Lung (tissue), 12 donors: ENCODE results near the gene EIF5AL1. TPM values are rescaled to one million over a fixed set of nuclear protein-coding genes. Genes with fewer than 3 reads are reported as not detected.
A peak's percentile ranks its signal among the peaks of the same experiment; 100 is the strongest.
"Not testable (repeated sequence)": the region's sequence is repeated elsewhere in the genome, so short reads cannot be mapped to it uniquely, and the experiment has no call there.

Experiments used
- ATAC-seq: fragments of 200-7000 bp; cut with Tn5 transposase; one replicate; pipeline ENCODE4 v1.9.1; 2020; ENCODE audit warnings: moderate number of reproducible peaks; ENCODE audit not compliant: insufficient read depth, low FRiP score
- DNase-seq, 3 donors: peaks; one replicate each; pipeline ENCODE4 v3.0.0-alpha.2; 2013 to 2017
- H3K27ac ChIP-seq, 2 donors: one replicate each; pipeline ENCODE4 v1.5.1; 2013; ENCODE audit warnings: mild to moderate bottlenecking in 2 of 2, moderate library complexity in 2 of 2, control low read depth in 1 of 2, inconsistent platforms in 1 of 2, low read depth in 1 of 2, low read length in 1 of 2
- H3K27me3 ChIP-seq, 3 donors: one replicate each; pipeline ENCODE4 v1.5.1; 2013; ENCODE audit warnings: low read length in 2 of 3; ENCODE audit not compliant: control insufficient read depth in 3 of 3, insufficient read depth in 3 of 3
- H3K36me3 ChIP-seq, 4 donors: one replicate each; pipeline ENCODE4 v1.5.1; 2013; ENCODE audit warnings: low read length in 4 of 4, mild to moderate bottlenecking in 1 of 4, moderate library complexity in 1 of 4; ENCODE audit not compliant: control insufficient read depth in 4 of 4, insufficient read depth in 4 of 4
- H3K4me1 ChIP-seq, 5 donors: one replicate each; pipeline ENCODE4 v1.5.1; 2013; ENCODE audit warnings: low read length in 5 of 5, mild to moderate bottlenecking in 2 of 5, moderate library complexity in 1 of 5; ENCODE audit not compliant: control insufficient read depth in 5 of 5, insufficient read depth in 5 of 5
- H3K4me3 ChIP-seq: one replicate; pipeline ENCODE4 v1.5.1; 2013; ENCODE audit warnings: mild to moderate bottlenecking, control low read depth, moderate library complexity
- H3K9ac ChIP-seq, 2 donors: one replicate each; pipeline ENCODE4 v1.5.1; 2013; ENCODE audit warnings: low read length in 2 of 2, control low read depth in 1 of 2; ENCODE audit not compliant: insufficient read depth in 1 of 2
- H3K9me3 ChIP-seq, 4 donors: one replicate each; pipeline ENCODE4 v1.5.1; 2013; ENCODE audit warnings: low read length in 3 of 4, mild to moderate bottlenecking in 1 of 4, moderate library complexity in 1 of 4; ENCODE audit not compliant: control insufficient read depth in 4 of 4, insufficient read depth in 3 of 4
- WGBS, 2 donors: extraction: QIAGEN DNeasy Blood & Tissue Kit; methylation state at CpG; one replicate each; pipeline ENCODE4 v1.1.7; 2013; 5-methylcytosine and 5-hydroxymethylcytosine counted together
- polyA plus RNA-seq, 2 donors: library from polyadenylated mRNA; stranded (reverse); fragments of 200-250 nt; gene quantifications; one replicate each; pipeline ENCODE4 v1.2.1, GENCODE V29; 2013
- total RNA-seq, 2 donors: library from RNA; depleted of rRNA in 1 of 2; stranded (reverse); fragments of >200 nt in 1 of 2; gene quantifications; one replicate each; pipeline ENCODE4 v1.2.1, GENCODE V29; 2014 to 2021
- TF ChIP-seq, protein P1 (sequence below): IDR thresholded peaks from 2 replicates; pipeline ENCODE4 v1.5.1; 2012; ENCODE audit warnings: mild to moderate bottlenecking; ENCODE audit errors: control extremely low read depth, extremely low read depth
- donor health status: control.
- donor health status: control.
- donor health status: Bipolar disorder and iron deficiency.
- donor health status: healthy.
- donor health status: DM: yes; HTN: yes; CAD: no.

The EIF5AL1 gene
- total and polyA plus RNA-seq, 4 donors: 0.14 to 0.88 (median 0.69) TPM

DNA sequence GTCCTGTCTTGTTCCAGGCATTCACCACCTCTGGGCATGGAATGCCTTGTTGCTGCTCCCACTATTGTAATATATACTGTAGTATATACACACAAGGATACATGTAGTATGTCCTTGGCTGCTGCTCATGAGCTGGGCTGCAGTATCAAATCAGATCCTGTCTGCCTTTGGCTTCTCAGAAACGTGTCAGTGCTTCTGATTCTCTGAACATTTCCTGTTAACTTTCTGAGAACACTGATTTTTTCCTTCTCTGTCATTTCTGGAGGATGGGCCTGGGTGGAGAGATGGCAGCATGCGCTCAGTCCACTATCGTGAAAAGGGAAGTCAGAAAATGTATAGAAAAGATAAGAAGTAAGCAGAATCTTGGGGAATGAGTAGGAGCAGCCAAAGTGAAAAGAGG, 35.6 kb downstream of the EIF5AL1 start:
- Histone ChIP-seq H3K9ac (no peak overlapping the region), H3K27me3 (peaks cover 0 to 2% (median 0%) of the 10 kb centered on the region in 3 donors), H3K9me3 (no peaks in the 10 kb centered on the region), H3K4me3 (no peak overlapping the region), H3K4me1 (peaks cover 0 to 3% (median 0%) of the 10 kb centered on the region in 5 donors), H3K36me3 (no peaks in the 10 kb centered on the region), H3K27ac (no peak overlapping the region)
- WGBS, 2 donors: 37 to 57% methylated on average over 3 of the region's 3 CpGs
- TF ChIP-seq, protein P1, sequence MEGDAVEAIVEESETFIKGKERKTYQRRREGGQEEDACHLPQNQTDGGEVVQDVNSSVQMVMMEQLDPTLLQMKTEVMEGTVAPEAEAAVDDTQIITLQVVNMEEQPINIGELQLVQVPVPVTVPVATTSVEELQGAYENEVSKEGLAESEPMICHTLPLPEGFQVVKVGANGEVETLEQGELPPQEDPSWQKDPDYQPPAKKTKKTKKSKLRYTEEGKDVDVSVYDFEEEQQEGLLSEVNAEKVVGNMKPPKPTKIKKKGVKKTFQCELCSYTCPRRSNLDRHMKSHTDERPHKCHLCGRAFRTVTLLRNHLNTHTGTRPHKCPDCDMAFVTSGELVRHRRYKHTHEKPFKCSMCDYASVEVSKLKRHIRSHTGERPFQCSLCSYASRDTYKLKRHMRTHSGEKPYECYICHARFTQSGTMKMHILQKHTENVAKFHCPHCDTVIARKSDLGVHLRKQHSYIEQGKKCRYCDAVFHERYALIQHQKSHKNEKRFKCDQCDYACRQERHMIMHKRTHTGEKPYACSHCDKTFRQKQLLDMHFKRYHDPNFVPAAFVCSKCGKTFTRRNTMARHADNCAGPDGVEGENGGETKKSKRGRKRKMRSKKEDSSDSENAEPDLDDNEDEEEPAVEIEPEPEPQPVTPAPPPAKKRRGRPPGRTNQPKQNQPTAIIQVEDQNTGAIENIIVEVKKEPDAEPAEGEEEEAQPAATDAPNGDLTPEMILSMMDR: no peak
- ATAC-seq (no peak), DNase-seq (no peak)

DNA sequence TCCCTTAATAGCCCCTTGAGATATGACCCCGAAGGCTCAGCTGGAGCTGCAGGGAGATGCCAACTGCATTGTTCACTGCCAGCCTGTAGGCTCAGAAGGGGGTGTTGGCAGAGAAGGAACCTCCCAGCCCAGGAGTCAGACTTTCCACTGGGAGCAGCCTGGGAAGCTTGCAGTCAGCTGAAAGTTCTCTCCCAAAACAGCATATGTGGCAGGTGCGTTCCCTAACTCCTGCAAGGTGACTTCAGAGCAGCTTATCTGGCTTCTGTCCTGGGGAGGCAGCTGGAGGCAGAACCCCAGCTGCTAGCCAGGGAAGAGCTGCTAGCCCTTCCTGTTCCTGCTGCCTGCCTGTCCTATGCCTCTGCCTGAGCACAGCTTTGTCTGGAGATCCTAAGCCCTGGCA, 39.8 kb downstream of the EIF5AL1 start:
- Histone ChIP-seq H3K9me3 (no peaks in the 10 kb centered on the region), H3K27me3 (peaks cover 0 to 2% (median 0%) of the 10 kb centered on the region in 3 donors), H3K9ac (no peak overlapping the region), H3K4me3 (no peak overlapping the region), H3K4me1 (no peaks in the 10 kb centered on the region), H3K36me3 (no peaks in the 10 kb centered on the region), H3K27ac (no peak overlapping the region)
- ATAC-seq (no peak), DNase-seq (no peak)
- 79 to 91% methylated on average over 2 of the region's 2 CpGs for WGBS, 2 donors
- TF ChIP-seq, protein P1: no peak

DNA sequence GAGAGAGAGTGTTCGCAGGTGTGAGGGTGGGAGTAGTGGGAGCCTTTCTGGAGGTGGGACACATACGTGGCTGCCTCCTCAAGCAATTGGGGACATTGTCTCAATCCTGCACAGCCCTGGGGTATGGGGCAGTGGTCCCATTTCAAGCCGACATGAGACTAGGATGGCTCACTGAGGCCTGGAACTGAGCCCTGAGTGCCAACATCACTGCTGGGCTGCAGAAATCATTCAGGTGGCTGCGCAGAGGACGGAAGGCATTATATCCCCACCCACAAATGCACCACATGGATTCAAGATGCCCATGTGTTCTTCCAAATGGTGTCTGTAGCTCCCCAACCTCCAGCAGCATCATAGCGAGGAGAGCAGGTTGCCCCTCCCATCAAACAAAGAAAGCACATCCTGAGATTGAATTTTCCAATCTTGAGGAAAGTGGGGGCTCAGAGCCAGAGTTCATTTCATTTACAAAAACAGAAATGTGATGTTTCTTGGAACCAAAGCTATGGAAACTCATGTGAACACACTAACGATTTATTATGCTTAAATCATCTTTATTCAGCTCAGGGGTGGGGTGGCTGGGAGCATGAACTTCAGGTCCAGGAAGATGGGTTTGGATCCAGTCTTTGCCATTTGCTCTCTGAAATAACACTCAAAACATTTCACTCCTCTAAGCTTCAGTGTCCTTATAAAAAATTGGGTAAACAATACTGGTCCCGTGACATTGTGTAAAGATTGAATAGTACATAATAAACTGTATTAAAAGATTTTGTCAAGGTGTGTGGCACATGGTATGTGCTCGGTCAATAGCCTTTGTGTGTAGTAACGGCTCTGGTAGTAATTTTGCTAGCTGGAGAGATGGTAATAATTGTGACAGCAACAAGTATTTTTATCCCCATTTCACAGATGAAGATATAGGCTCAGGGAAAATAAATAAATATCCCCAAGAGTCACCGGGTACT, 43.3 kb downstream of the EIF5AL1 start:
- no peaks in the 10 kb centered on the region for H3K36me3 ChIP-seq
- 71 to 85% methylated on average over 11 of the region's 11 CpGs for WGBS, 2 donors
- H3K4me3 ChIP-seq: no peak overlapping the region
- peaks cover 0 to 2% (median 0%) of the 10 kb centered on the region in 3 donors for H3K27me3 ChIP-seq
- no peak for ATAC-seq
- no peak overlapping the region for H3K9ac ChIP-seq
- H3K9me3 ChIP-seq: no peaks in the 10 kb centered on the region
- H3K27ac ChIP-seq: peak overlapping the region in 1 of 2 donors; percentile 52
- TF ChIP-seq, protein P1: no peak
- H3K4me1 ChIP-seq: no peaks in the 10 kb centered on the region
- DNase-seq: no peak

DNA sequence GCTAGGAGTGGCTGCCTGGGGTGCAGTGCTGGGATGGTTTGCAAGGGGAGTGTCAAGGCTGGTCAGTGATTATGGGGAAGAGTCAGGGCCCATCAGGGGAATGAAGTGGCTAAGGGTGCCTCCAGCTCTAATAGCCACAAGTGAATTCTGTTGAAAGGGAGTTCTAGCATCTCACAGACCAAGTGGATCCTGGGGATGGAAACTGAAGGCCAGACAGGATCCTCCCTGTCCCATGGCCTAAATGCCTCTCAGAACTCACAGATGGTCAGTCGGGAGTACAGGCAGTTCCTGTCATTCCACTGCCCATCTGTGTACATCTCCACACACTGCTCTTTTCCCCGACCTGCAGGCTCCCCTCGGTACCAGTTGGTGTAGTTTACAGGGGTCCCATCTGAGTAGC, 44.6 kb downstream of the EIF5AL1 start:
- H3K9ac ChIP-seq, H3K36me3 ChIP-seq, H3K27me3 ChIP-seq, DNase-seq, H3K4me1 ChIP-seq, H3K9me3 ChIP-seq, H3K4me3 ChIP-seq, ATAC-seq: not testable (repeated sequence)
- 70 to 96% methylated on average over 3 of the region's 3 CpGs for WGBS, 2 donors
- H3K27ac ChIP-seq: peak overlapping the region in 1 of 2 donors; percentile 50
